ENCODE results near the gene ZBED1. TPM values are rescaled to one million over a fixed set of nuclear protein-coding genes. Genes with fewer than 3 reads are reported as not detected.
"Not testable (repeated sequence)": the region's sequence is repeated elsewhere in the genome, so short reads cannot be mapped to it uniquely, and the experiment has no call there.

Gene ZBED1
- total RNA-seq, 2 donors from 2014 or later: 19.2 to 33.4 TPM

- ATAC-seq; H3K9me3 Mint-ChIP-seq; DNase-seq (ENCODE audit: low spot score in 2 of 2): not testable (repeated sequence)
- Mint-ChIP-seq H3K36me3 (peaks cover 9 to 18% of the 10 kb centered on the region in 2 donors), H3K27ac (peak overlapping the region in 1 of 2 donors; percentile 11)
Observed at GRCh38 chrX:2456091-2456490, 44.7 kb downstream of the ZBED1 start.

GRCh38 chrX:2454620-2455019, 46.2 kb downstream of the ZBED1 start:
- peaks cover 9 to 18% of the 10 kb centered on the region in 2 donors for H3K36me3 Mint-ChIP-seq
- not testable (repeated sequence) for DNase-seq (ENCODE audit: low spot score in 2 of 2); H3K9me3 Mint-ChIP-seq; ATAC-seq; H3K27ac Mint-ChIP-seq

- H3K36me3 Mint-ChIP-seq: peaks cover 9 to 12% of the 10 kb centered on the region in 2 donors
- ATAC-seq (no peak), DNase-seq (ENCODE audit: low spot score in 2 of 2) (no peak)
- H3K9me3 Mint-ChIP-seq: peaks cover 0 to 7% of the 10 kb centered on the region in 2 donors
- H3K27ac Mint-ChIP-seq: no peak overlapping the region
Observed at GRCh38 chrX:2452799-2453198, 48.0 kb downstream of the ZBED1 start.

- peaks cover 13 to 16% of the 10 kb centered on the region in 2 donors for H3K36me3 Mint-ChIP-seq
- no peak overlapping the region for H3K27ac Mint-ChIP-seq
- DNase-seq (ENCODE audit: low spot score in 2 of 2) (no peak), ATAC-seq (no peak)
- H3K9me3 Mint-ChIP-seq: peaks cover 0 to 7% of the 10 kb centered on the region in 2 donors
Observed at GRCh38 chrX:2452317-2452784, 48.4 kb downstream of the ZBED1 start.

- Mint-ChIP-seq H3K36me3 (peaks cover 15 to 22% of the 10 kb centered on the region in 2 donors), H3K9me3 (peaks cover 0 to 7% of the 10 kb centered on the region in 2 donors), H3K27ac (peak overlapping the region in 1 of 2 donors; percentile 85)
- DNase-seq (ENCODE audit: low spot score in 2 of 2) (no peak), ATAC-seq (no peak)
Observed at GRCh38 chrX:2451501-2452316, 49.1 kb downstream of the ZBED1 start.

GRCh38 chrX:2450681-2451080, 50.1 kb downstream of the ZBED1 start:
- ATAC-seq: no peak
- DNase-seq (ENCODE audit: low spot score in 2 of 2): no peak
- H3K36me3 Mint-ChIP-seq: peaks cover 15 to 31% of the 10 kb centered on the region in 2 donors
- H3K27ac Mint-ChIP-seq: no peak overlapping the region
- H3K9me3 Mint-ChIP-seq: peaks cover 0 to 7% of the 10 kb centered on the region in 2 donors

- Mint-ChIP-seq H3K36me3 (peaks cover 15 to 31% of the 10 kb centered on the region in 2 donors), H3K27ac (no peak overlapping the region), H3K9me3 (peaks cover 0 to 7% of the 10 kb centered on the region in 2 donors)
- no peak for DNase-seq (ENCODE audit: low spot score in 2 of 2)
- no peak for ATAC-seq
Observed at GRCh38 chrX:2449135-2449886, 51.5 kb downstream of the ZBED1 start.

GRCh38 chrX:2447484-2447883, 53.3 kb downstream of the ZBED1 start:
- peaks cover 8 to 24% of the 10 kb centered on the region in 2 donors for H3K36me3 Mint-ChIP-seq
- DNase-seq (ENCODE audit: low spot score in 2 of 2) (no peak), ATAC-seq (no peak)
- no peak overlapping the region for H3K27ac Mint-ChIP-seq
- H3K9me3 Mint-ChIP-seq: peaks cover 0 to 1% of the 10 kb centered on the region in 2 donors

GRCh38 chrX:2446815-2447214, 54.0 kb downstream of the ZBED1 start:
- DNase-seq (ENCODE audit: low spot score in 2 of 2): no peak
- ATAC-seq: no peak
- Mint-ChIP-seq H3K9me3 (no peaks in the 10 kb centered on the region), H3K27ac (no peak overlapping the region), H3K36me3 (peaks cover 6 to 20% of the 10 kb centered on the region in 2 donors)

GRCh38 chrX:2445662-2446623, 54.8 kb downstream of the ZBED1 start:
- no peak for DNase-seq (ENCODE audit: low spot score in 2 of 2)
- Mint-ChIP-seq H3K36me3 (peaks cover 11 to 24% of the 10 kb centered on the region in 2 donors), H3K27ac (no peak overlapping the region), H3K9me3 (peaks cover 1 to 4% of the 10 kb centered on the region in 2 donors)
- ATAC-seq: no peak

- Mint-ChIP-seq H3K9me3 (peaks cover 7 to 10% of the 10 kb centered on the region in 2 donors), H3K27ac (no peak overlapping the region), H3K36me3 (peaks cover 24 to 36% of the 10 kb centered on the region in 2 donors)
- ATAC-seq (no peak), DNase-seq (ENCODE audit: low spot score in 2 of 2) (no peak)
Observed at GRCh38 chrX:2442694-2443093, 58.1 kb downstream of the ZBED1 start.

GRCh38 chrX:2441466-2441865, 59.3 kb downstream of the ZBED1 start:
- ATAC-seq: no peak
- H3K9me3 Mint-ChIP-seq: peaks cover 7 to 10% of the 10 kb centered on the region in 2 donors

GRCh38 chrX:2439613-2440012, 61.2 kb downstream of the ZBED1 start:
- ATAC-seq: no peak
- H3K9me3 Mint-ChIP-seq: peaks cover 7 to 10% of the 10 kb centered on the region in 2 donors
- no peak overlapping the region for H3K27ac Mint-ChIP-seq
- DNase-seq (ENCODE audit: low spot score in 2 of 2): no peak
- H3K36me3 Mint-ChIP-seq: peaks cover 23 to 24% of the 10 kb centered on the region in 2 donors

More at GRCh38 chrX:2441466-2441865, 59.3 kb downstream of the ZBED1 start:
- peaks cover 18 to 24% of the 10 kb centered on the region in 2 donors for H3K36me3 Mint-ChIP-seq
- DNase-seq (ENCODE audit: low spot score in 2 of 2): no peak
- H3K27ac Mint-ChIP-seq: no peak overlapping the region
